ENCODE data around the gene TOP3B. TPM values are rescaled to one million over a fixed set of nuclear protein-coding genes. Genes with fewer than 3 reads are reported as not detected.

TOP3B gene
- total and polyA plus RNA-seq, 4 donors: 11.9 to 34.2 (median 23.0) TPM

DNA sequence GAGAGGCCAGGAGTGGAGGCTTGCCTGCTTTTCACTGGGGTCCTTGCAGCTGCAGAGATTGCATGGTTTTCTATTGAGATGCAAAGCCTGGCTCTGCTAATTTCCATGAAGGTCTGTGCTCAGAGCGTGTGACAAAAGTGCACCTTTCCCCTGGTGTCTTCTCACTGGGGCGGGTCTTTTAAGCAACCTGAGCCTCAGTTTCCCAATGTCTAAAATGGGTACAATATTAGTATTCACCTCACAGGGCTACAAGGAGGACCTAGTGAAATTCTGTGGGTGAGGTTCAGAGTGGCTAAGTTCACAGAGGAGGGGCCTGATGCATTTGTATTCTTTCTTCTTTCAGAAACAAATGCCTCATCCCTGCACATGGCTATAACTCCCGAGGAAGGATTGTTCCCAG lies 50.2 kb downstream of the TOP3B start:
- Histone ChIP-seq H3K27ac (ENCODE audit: low read depth in 1 of 2, low read length in 1 of 2) (no peak overlapping the region), H3K27me3 (ENCODE audit: control insufficient read depth in 3 of 3, insufficient read depth in 3 of 3, low read length in 2 of 3) (no peaks in the 10 kb centered on the region), H3K4me3 (no peak overlapping the region), H3K9me3 (ENCODE audit: control insufficient read depth in 4 of 4, insufficient read depth in 3 of 4, low read length in 3 of 4) (no peaks in the 10 kb centered on the region), H3K36me3 (ENCODE audit: control insufficient read depth in 4 of 4, insufficient read depth in 4 of 4, low read length in 4 of 4) (peaks cover 11 to 48% (median 18%) of the 10 kb centered on the region in 4 donors), H3K9ac (ENCODE audit: insufficient read depth in 1 of 2, low read length in 2 of 2) (no peak overlapping the region), H3K4me1 (ENCODE audit: control insufficient read depth in 5 of 5, insufficient read depth in 5 of 5, low read length in 5 of 5) (peaks cover 0 to 12% (median 8%) of the 10 kb centered on the region in 5 donors)
- WGBS, 2 donors: 92 to 100% methylated on average over 3 of the region's 3 CpGs
- TF ChIP-seq, protein P1, sequence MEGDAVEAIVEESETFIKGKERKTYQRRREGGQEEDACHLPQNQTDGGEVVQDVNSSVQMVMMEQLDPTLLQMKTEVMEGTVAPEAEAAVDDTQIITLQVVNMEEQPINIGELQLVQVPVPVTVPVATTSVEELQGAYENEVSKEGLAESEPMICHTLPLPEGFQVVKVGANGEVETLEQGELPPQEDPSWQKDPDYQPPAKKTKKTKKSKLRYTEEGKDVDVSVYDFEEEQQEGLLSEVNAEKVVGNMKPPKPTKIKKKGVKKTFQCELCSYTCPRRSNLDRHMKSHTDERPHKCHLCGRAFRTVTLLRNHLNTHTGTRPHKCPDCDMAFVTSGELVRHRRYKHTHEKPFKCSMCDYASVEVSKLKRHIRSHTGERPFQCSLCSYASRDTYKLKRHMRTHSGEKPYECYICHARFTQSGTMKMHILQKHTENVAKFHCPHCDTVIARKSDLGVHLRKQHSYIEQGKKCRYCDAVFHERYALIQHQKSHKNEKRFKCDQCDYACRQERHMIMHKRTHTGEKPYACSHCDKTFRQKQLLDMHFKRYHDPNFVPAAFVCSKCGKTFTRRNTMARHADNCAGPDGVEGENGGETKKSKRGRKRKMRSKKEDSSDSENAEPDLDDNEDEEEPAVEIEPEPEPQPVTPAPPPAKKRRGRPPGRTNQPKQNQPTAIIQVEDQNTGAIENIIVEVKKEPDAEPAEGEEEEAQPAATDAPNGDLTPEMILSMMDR (IDR thresholded peaks at IDR 0.05; ENCODE audit: control extremely low read depth, extremely low read depth): no peak
- ATAC-seq (ENCODE audit: insufficient read depth, low FRiP score) (no peak), DNase-seq (no peak)

DNA sequence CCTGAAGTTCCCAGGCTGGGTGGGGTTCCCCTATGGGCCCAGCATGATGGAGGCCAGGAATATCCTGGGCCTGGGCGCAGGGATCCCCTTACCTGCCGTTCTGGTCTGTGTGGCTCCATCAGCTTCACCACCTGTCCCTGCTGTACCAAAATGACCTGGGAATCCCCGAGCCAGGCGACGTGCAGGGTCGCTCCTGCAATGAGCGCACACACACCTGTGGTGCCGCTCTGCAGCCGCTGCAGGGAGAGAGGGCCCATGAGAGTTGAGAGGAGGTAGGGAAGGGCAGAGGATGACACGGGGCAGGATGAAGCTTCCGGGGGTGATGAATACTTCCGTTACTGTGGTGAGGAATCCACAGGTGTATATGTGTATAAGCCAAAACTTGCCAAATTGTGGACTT lies 51.5 kb downstream of the TOP3B start:
- DNase-seq (no peak), ATAC-seq (ENCODE audit: insufficient read depth, low FRiP score) (no peak)
- 93 to 96% methylated on average over 12 of the region's 12 CpGs for WGBS, 2 donors
- Histone ChIP-seq H3K27me3 (ENCODE audit: control insufficient read depth in 3 of 3, insufficient read depth in 3 of 3, low read length in 2 of 3) (no peaks in the 10 kb centered on the region), H3K4me1 (ENCODE audit: control insufficient read depth in 5 of 5, insufficient read depth in 5 of 5, low read length in 5 of 5) (no peaks in the 10 kb centered on the region), H3K9ac (ENCODE audit: insufficient read depth in 1 of 2, low read length in 2 of 2) (no peak overlapping the region), H3K9me3 (ENCODE audit: control insufficient read depth in 4 of 4, insufficient read depth in 3 of 4, low read length in 3 of 4) (no peaks in the 10 kb centered on the region), H3K27ac (ENCODE audit: low read depth in 1 of 2, low read length in 1 of 2) (no peak overlapping the region), H3K4me3 (no peak overlapping the region), H3K36me3 (ENCODE audit: control insufficient read depth in 4 of 4, insufficient read depth in 4 of 4, low read length in 4 of 4) (peaks cover 11 to 56% (median 18%) of the 10 kb centered on the region in 4 donors)
- TF ChIP-seq, protein P1 (IDR thresholded peaks at IDR 0.05; ENCODE audit: control extremely low read depth, extremely low read depth): no peak

DNA sequence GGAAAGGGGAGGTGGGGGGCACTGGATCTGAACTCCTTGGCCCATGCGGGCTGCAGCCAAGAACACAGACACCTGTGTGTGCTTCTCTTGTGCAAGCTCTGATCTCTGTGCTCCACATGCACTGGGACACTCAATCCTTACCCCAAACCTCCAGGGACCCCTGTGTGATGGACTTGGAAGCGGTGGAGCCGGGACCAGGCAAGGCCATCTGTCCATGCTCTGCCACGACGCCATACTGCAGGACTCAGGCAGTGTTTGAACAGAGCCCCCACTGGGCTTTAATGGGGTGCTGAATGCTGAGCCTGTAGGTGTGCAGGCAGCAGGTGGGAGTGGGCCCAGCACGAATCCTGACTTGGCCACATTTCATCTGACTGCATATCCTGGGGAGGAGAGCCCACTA lies 53.3 kb downstream of the TOP3B start:
- H3K36me3 ChIP-seq (ENCODE audit: control insufficient read depth in 4 of 4, insufficient read depth in 4 of 4, low read length in 4 of 4): peaks cover 11 to 62% (median 17%) of the 10 kb centered on the region in 4 donors
- H3K4me1 ChIP-seq (ENCODE audit: control insufficient read depth in 5 of 5, insufficient read depth in 5 of 5, low read length in 5 of 5): no peaks in the 10 kb centered on the region
- H3K27me3 ChIP-seq (ENCODE audit: control insufficient read depth in 3 of 3, insufficient read depth in 3 of 3, low read length in 2 of 3): no peaks in the 10 kb centered on the region
- WGBS, 2 donors: 94 to 98% methylated on average over 6 of the region's 6 CpGs
- no peak overlapping the region for H3K4me3 ChIP-seq
- TF ChIP-seq, protein P1 (IDR thresholded peaks at IDR 0.05; ENCODE audit: control extremely low read depth, extremely low read depth): no peak
- H3K9me3 ChIP-seq (ENCODE audit: control insufficient read depth in 4 of 4, insufficient read depth in 3 of 4, low read length in 3 of 4): no peaks in the 10 kb centered on the region
- DNase-seq: no peak
- no peak for ATAC-seq (ENCODE audit: insufficient read depth, low FRiP score)
- no peak overlapping the region for H3K9ac ChIP-seq (ENCODE audit: insufficient read depth in 1 of 2, low read length in 2 of 2)
- no peak overlapping the region for H3K27ac ChIP-seq (ENCODE audit: low read depth in 1 of 2, low read length in 1 of 2)

DNA sequence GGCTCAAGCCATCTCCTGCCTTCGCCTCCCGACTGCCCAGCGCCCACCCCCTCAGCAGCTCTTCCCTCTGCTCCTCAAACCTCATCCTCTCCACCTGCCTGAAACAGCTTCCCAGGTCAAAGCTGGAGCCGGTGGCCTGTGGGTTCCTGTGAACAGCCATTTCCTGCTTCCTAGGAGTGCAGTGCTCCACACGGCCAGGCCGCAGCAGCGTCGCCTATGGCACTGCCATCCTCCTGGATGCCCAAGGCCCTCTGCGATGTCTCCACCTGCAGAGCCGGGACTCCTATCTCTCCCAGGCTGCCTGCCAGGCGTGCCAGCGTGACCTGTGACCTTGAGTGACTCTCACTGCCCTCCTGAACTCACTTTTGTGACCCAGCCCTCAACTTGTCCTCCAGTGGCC lies 54.5 kb downstream of the TOP3B start:
- TF ChIP-seq, protein P1 (IDR thresholded peaks at IDR 0.05; ENCODE audit: control extremely low read depth, extremely low read depth): no peak
- Histone ChIP-seq H3K9ac (ENCODE audit: insufficient read depth in 1 of 2, low read length in 2 of 2) (no peak overlapping the region), H3K4me3 (no peak overlapping the region), H3K9me3 (ENCODE audit: control insufficient read depth in 4 of 4, insufficient read depth in 3 of 4, low read length in 3 of 4) (no peaks in the 10 kb centered on the region), H3K27me3 (ENCODE audit: control insufficient read depth in 3 of 3, insufficient read depth in 3 of 3, low read length in 2 of 3) (no peaks in the 10 kb centered on the region), H3K36me3 (ENCODE audit: control insufficient read depth in 4 of 4, insufficient read depth in 4 of 4, low read length in 4 of 4) (peaks cover 11 to 58% (median 13%) of the 10 kb centered on the region in 4 donors), H3K4me1 (ENCODE audit: control insufficient read depth in 5 of 5, insufficient read depth in 5 of 5, low read length in 5 of 5) (no peaks in the 10 kb centered on the region), H3K27ac (ENCODE audit: low read depth in 1 of 2, low read length in 1 of 2) (no peak overlapping the region)
- DNase-seq: no peak
- 89 to 91% methylated on average over 12 of the region's 12 CpGs for WGBS, 2 donors
- no peak for ATAC-seq (ENCODE audit: insufficient read depth, low FRiP score)

Measured in lung (tissue), 12 donors.